RWPE2 (cell line): Measurements from ENCODE around the gene RFTN1.
A peak's percentile ranks its signal among the peaks of the same experiment; 100 is the strongest.
"Not testable (repeated sequence)": the region's sequence is repeated elsewhere in the genome, so short reads cannot be mapped to it uniquely, and the experiment has no call there.

Source experiments
- ATAC-seq: fragments of 200-7000 bp; cut with Tn5 transposase; 3 replicates; pipeline ENCODE4 v1.9.1; 2021; ENCODE audit warnings: low read depth
- DNase-seq: peaks from one replicate; pipeline ENCODE4 v3.0.0-alpha.2; 2020; ENCODE audit warnings: low spot score
- H3K27ac ChIP-seq: fragments of 450-650 bp; 2 replicates; pipeline ENCODE4 v1.5.1; 2017; ENCODE audit warnings: mild to moderate bottlenecking; ENCODE audit not compliant: poor library complexity, severe bottlenecking
- H3K27me3 ChIP-seq: fragments of 250-450 bp; sonication (Bioruptor Pico); 2 replicates; pipeline ENCODE4 v1.5.1; 2021; ENCODE audit warnings: mild to moderate bottlenecking, moderate library complexity; ENCODE audit not compliant: insufficient read depth, poor library complexity, severe bottlenecking
- H3K36me3 ChIP-seq: fragments of 250-450 bp; sonication (Bioruptor Pico); 2 replicates; pipeline ENCODE4 v1.5.1; 2020; ENCODE audit warnings: low read depth, mild to moderate bottlenecking, moderate library complexity
- H3K4me1 ChIP-seq: fragments of 250-450 bp; sonication (Bioruptor Pico); 2 replicates; pipeline ENCODE4 v1.5.1; 2021; ENCODE audit warnings: mild to moderate bottlenecking, moderate library complexity; ENCODE audit not compliant: insufficient read depth, poor library complexity, severe bottlenecking
- H3K4me3 ChIP-seq: fragments of 250-450 bp; sonication (Bioruptor Pico); 2 replicates; pipeline ENCODE4 v1.5.1; 2021; ENCODE audit warnings: mild to moderate bottlenecking, moderate library complexity; ENCODE audit not compliant: severe bottlenecking
- H3K9me3 ChIP-seq: fragments of 250-450 bp; sonication (Bioruptor Pico); 2 replicates; pipeline ENCODE4 v1.5.1; 2021; ENCODE audit warnings: mild to moderate bottlenecking, moderate library complexity; ENCODE audit not compliant: severe bottlenecking
- CTCF ChIP-seq: fragments of 450-650 bp; IDR thresholded peaks from one replicate; pipeline ENCODE4 v1.5.1; 2017; ENCODE audit warnings: mild to moderate bottlenecking, moderate library complexity; ENCODE audit not compliant: poor library complexity, severe bottlenecking

The RFTN1 gene

GRCh38 chr3:16316396-16316795, 197.1 kb downstream of the RFTN1 start:
- TF ChIP-seq CTCF = no peak
- H3K9me3 ChIP-seq = no peaks in the 10 kb centered on the region
- H3K36me3 ChIP-seq = peaks cover 17% of the 10 kb centered on the region
- H3K4me1 ChIP-seq = no peaks in the 10 kb centered on the region
- H3K27me3 ChIP-seq = no peaks in the 10 kb centered on the region
- H3K27ac ChIP-seq = no peak overlapping the region
- ATAC-seq = no peak
- no peak for DNase-seq
- no peak overlapping the region for H3K4me3 ChIP-seq

GRCh38 chr3:16315623-16316022, 197.9 kb downstream of the RFTN1 start:
- DNase-seq (no peak), ATAC-seq (no peak)
- peaks cover 17% of the 10 kb centered on the region for H3K36me3 ChIP-seq
- no peaks in the 10 kb centered on the region for H3K27me3 ChIP-seq
- H3K4me3 ChIP-seq = no peak overlapping the region
- no peak for TF ChIP-seq CTCF
- H3K27ac ChIP-seq = no peak overlapping the region
- no peaks in the 10 kb centered on the region for H3K9me3 ChIP-seq
- H3K4me1 ChIP-seq = no peaks in the 10 kb centered on the region

- Histone ChIP-seq H3K27me3 (no peaks in the 10 kb centered on the region), H3K27ac (no peak overlapping the region), H3K4me1 (no peaks in the 10 kb centered on the region), H3K36me3 (peaks cover 8% of the 10 kb centered on the region; the same call in 1 of the 2 replicates), H3K4me3 (no peak overlapping the region), H3K9me3 (no peaks in the 10 kb centered on the region)
- ATAC-seq (no peak), DNase-seq (no peak)
- no peak for TF ChIP-seq CTCF
Observed at GRCh38 chr3:16313886-16314645, 199.4 kb downstream of the RFTN1 start.

GRCh38 chr3:16311960-16312451, 201.5 kb downstream of the RFTN1 start:
- H3K27ac ChIP-seq = no peak overlapping the region
- ATAC-seq = no peak; the same call in 2 of the 3 replicates
- H3K27me3 ChIP-seq = no peaks in the 10 kb centered on the region
- no peaks in the 10 kb centered on the region for H3K4me1 ChIP-seq
- H3K36me3 ChIP-seq = peaks cover 11% of the 10 kb centered on the region; the same call in 1 of the 2 replicates
- TF ChIP-seq CTCF = no peak
- DNase-seq = no peak
- no peak overlapping the region for H3K4me3 ChIP-seq
- H3K9me3 ChIP-seq = no peaks in the 10 kb centered on the region

GRCh38 chr3:16310486-16310885, 203.0 kb downstream of the RFTN1 start:
- Histone ChIP-seq H3K36me3 (peaks cover 16% of the 10 kb centered on the region), H3K27ac (peak overlapping the region; percentile 35)
- not testable (repeated sequence) for H3K4me1 ChIP-seq, H3K9me3 ChIP-seq, H3K27me3 ChIP-seq, DNase-seq, H3K4me3 ChIP-seq, ATAC-seq
